GM19455 (cell line): ENCODE measurements around the gene RFX1.
"Not testable (repeated sequence)": the region's sequence is repeated elsewhere in the genome, so short reads cannot be mapped to it uniquely, and the experiment has no call there.

Experiments used
- ATAC-seq: cut with Tn5 transposase; IDR thresholded peaks from one replicate; pipeline ENCODE4 v1.9.1; 2021; ENCODE audit not compliant: unreplicated experiment

The RFX1 gene

DNA sequence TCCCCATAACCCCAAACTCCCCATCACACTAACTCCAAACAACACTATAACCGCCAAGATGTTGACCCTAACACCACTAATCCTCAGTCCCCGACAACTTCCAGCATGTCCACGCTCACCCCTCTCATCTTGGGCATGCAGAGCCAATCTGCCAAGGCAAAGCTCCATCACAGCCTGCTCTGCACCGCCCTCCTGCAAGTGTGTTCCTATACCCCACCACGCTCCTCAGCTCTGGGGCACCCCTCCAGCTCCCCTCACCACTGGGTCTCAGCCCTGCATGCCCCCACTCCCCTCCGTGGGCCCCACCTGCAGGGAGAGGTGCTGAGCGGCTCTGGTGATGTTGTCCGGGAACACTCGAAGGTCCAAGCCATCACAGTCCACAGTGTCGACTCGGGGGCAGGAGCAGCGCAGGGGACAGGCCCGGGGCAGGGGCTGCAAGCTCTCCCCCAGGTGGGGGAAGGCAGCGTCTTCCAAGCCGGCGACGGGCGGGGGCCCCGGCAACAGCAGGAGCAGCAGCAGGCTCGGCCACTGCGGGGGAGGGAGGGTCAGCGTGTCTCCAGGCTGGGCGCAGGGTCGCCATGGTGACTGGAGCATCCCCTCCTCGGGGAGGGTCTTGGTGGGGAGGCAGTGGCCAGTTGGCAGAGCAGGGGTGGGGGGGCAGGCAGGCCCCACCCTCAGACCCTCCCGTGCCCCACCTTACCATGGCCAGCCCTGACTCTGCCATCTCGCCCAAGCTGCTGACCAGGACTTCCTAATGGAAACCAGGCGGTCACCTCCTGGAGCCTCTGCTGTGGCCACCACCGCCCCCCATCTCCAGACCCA is 68.4 kb downstream of the RFX1 start:
- no peak for ATAC-seq

DNA sequence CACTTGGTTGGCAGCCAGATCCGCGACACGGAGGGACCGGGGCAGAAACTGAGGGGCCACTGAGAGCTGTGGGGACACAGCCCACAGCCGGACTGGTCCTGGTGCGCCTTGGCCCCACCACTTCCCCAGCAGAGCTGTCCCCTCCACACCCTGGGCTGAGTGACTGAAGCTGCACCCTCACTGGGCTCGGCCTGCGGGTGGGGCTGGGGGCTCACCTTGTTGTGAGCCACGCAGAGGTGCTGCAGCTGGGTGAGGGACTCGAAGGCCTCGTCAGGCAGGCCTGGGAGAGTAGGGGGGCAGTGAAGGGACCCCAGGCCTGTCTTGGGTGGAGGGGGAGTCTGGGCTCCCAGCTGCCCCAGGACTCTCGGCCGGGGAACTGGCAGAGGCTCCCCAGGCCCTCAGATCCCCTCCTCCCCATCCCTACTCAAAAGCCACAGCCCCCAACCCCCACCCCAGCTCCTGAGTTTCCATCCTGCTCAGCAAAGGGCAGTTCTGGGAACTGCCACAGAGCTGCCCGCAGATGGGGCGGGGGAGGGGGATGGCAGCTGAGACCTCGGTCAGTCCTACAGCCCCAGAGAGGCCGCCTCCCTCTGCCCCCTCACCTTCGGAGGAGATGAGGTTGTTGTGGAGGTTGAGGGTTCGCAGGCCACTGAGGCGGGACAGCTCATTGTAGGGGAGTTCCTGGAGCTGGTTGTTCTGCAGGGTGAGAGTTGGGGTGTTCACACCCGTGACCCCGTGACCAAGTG is 70.2 kb downstream of the RFX1 start:
- no peak for ATAC-seq

DNA sequence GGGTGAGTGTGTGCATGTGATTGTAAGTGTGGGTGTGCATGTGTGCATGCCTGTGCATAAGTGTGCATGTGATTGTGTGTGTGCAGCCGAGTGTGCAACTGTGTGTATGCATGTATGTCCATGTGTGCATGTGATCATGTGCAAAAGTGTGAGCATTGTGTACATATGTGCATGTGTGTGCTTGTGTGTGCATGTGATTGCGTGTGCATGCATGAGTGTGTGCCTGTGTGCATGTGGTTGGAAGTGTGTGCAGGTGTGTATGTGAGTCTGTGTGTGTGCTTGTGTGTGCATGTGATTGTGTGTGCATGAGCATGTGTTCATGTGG is 71.4 kb downstream of the RFX1 start:
- ATAC-seq: no peak

DNA sequence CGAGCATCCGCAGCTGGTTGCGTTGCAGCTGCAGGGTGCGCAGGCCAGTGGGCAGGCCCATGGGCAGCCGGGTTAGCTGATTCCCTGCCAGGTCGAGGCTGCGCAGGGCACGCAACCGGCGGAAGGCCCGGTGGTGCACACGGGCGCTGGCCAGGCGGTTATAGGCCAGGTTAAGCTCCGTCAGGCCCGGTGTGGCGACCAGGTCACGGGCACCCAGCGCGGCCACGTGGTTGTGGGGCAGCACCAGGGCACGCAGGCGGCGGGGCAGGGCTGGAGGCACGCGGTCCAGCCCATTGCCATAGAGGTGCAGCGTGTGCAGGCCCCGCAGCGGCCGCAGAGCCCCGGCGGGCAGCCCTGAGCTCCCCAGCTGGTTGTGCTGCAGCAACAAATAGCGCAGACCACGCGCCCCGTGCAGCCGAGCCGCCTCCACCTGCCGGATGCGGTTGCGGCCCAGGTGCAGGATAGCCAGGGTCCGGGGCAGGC is 73.2 kb downstream of the RFX1 start:
- no peak for ATAC-seq

- ATAC-seq: no peak
These were observed 73.9 kb downstream of the RFX1 start for GRCh38 chr19:13932149-13932637.

- ATAC-seq: no peak
These were observed 74.5 kb downstream of the RFX1 start for GRCh38 chr19:13931391-13932148.

DNA sequence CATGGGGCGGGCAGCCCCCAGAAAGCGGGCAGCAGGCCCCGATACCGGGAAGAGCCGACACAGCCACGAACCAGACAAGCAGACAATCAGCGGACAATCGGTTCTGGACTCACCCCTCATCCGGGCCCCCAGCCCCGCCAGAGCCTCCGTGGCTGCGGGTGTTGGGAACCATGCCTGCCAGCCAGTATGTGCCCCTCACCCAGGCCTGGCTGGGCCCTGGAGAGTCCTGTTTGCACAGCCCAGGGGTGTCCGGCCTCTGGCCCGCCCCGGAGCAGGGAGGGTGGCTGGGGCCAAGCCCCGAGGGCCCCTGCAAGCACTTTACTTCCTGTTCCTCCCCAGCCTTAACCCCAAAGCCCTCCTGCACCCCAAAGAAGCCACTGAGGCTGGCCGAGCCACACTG is 75.7 kb downstream of the RFX1 start:
- no peak for ATAC-seq

DNA sequence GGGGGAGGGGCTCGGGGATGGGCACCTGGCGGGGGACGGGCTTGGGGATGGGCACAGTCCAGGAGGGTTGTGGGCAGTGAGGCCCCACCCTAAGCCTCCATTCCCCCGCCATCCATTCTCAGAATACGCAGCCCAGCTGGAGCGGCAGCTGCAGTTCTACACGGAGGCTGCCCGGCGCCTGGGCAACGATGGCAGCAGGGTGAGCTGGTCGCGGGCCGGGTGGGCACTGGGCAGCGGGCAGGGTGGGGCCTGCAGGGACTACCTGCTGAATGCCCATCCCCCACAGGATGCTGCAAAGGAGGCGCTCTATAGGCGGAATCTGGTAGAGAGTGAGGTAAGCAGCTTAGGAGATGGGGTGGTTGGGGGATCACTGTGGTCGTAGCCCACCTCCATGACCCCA is 76.2 kb downstream of the RFX1 start:
- no peak for ATAC-seq

- ATAC-seq: no peak
These were observed 76.8 kb downstream of the RFX1 start for GRCh38 chr19:13929340-13929739.

GRCh38 chr19:13926715-13927114 is 79.4 kb downstream of the RFX1 start:
- ATAC-seq: no peak

DNA sequence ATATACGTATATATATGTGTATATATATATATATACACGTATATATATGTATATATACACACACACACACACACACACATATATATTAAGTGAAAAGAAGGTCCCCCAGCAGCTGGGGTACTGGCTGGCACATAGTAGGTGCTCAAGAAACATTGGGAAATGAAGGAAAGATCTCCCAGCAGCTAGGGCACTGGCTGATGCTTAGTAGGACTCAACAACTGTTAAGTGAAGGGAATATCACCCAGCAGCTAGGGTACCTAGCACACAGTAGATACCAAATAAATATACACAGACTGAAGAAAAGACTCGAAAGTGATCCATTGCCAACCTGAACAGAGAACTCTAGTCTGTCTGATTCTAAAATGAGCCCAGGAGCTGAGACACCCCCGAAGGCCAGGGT is 80.1 kb downstream of the RFX1 start:
- ATAC-seq: no peak

DNA sequence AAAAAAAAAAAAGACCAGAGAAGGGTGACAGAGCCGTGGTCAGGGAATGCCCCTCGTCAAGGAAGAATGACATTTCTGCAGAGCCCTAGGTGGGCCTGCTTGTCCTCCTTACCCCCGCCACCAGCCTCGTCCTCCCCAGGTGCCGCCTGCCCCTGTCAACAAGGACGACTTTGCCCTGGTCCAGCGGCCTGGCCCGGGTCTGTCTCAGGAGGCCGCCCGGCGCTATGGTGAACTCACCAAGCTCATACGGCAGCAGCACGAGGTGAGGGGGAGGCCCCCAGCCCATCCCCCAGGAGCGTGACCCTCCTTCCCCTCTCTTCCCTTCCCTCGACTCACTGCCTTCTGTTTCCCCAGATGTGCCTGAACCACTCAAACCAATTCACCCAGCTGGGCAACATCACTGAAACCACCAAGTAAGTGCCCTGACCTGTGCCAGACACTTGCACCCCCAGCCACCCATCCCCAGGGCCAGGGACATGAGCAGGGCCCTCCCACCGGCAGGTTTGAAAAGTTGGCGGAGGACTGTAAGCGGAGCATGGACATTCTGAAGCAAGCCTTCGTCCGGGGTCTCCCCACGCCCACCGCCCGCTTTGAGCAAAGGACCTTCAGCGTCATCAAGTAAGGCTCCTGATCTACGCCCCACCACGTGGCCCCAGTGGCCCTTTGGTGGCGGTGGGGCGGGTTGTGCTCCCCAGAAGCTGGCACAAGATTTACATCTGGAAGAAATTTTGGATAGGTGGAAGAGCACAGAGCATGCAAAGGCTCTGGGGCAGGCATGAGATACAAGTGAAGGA is 82.7 kb downstream of the RFX1 start:
- ATAC-seq: no peak

GRCh38 chr19:13922118-13922517 is 84.0 kb downstream of the RFX1 start:
- ATAC-seq: not testable (repeated sequence)

- ATAC-seq: no peak
These were observed 85.0 kb downstream of the RFX1 start for GRCh38 chr19:13920940-13921747.

DNA sequence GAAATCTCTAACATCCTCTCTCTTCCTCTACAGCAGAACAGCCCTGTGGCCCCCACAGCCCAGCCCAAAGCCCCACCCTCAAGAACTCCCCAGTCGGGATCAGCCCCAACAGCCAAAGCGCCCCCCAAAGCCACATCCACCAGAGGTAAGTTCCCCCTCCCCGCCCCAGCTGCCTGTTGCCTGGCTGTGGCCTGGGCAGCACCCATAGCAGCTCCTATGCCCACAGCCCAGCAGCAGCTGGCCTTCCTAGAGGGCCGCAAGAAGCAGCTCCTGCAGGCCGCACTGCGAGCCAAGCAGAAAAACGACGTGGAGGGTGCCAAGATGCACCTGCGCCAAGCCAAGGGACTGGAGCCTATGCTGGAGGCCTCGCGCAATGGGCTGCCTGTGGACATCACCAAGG is 85.6 kb downstream of the RFX1 start:
- no peak for ATAC-seq

DNA sequence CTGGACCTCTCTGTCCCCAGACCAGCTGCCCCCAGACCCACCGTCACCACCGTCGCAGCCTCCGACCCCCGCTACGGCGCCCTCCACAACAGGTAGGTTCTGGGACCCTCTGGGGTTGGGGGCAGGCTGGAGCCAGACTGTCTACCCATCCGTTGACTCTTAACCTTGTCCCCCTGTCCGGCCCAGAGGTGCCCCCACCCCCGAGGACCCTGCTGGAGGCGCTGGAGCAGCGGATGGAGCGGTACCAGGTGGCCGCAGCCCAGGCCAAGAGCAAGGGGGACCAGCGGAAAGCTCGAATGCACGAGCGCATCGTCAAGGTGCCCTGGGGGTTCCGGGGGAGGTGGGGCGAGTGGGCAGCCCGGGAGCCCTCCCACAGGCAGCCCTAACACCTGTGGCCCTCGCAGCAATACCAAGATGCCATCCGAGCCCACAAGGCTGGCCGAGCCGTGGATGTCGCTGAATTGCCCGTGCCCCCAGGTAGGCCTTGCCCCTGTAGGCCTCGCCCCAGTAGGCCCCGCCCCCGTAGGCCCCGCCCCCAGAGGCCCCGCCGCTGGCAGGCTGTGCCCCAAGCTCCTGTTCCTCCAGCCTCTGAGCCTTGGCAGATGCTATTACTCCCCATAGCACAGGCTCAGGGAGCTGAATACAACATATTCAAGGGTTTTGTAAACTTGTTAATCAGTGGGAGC is 87.3 kb downstream of the RFX1 start:
- no peak for ATAC-seq

GRCh38 chr19:13917888-13918406 is 88.2 kb downstream of the RFX1 start:
- ATAC-seq: no peak

GRCh38 chr19:13914777-13915176 is 91.3 kb downstream of the RFX1 start:
- ATAC-seq: no peak

DNA sequence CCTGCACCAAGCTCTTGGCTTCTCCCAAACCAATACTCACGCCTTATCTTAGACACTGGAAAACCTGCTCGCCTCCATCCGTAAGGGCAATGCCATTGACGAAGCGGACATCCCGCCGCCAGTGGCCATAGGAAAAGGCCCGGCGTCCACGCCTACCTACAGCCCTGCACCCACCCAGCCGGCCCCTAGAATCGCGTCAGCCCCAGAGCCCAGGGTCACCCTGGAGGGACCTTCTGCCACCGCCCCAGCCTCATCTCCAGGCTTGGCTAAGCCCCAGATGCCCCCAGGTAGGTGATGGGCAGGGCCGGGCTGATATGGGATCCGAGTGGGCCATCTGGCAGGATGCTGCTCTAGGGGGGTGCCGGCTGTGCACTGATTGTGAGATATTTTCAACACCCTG is 92.8 kb downstream of the RFX1 start:
- no peak for ATAC-seq
